Measurements from ENCODE around the gene C4orf36. TPM values are rescaled to one million over a fixed set of nuclear protein-coding genes. Genes with fewer than 3 reads are reported as not detected.

C4orf36 gene
- total RNA-seq, 1 donor from 2014 or later = 8.6 TPM

- Histone ChIP-seq H3K27me3 (no peaks in the 10 kb centered on the region), H3K4me1 (peaks cover 15% of the 10 kb centered on the region), H4K20me1 (ENCODE audit: low read depth) (no peaks in the 10 kb centered on the region), H3K27ac (no peak overlapping the region), H3K36me3 (no peaks in the 10 kb centered on the region), H3F3A (ENCODE audit: low read depth) (peaks cover 4% of the 10 kb centered on the region), H3K4me2 (peak overlapping the region; percentile 65), H3K79me2 (ENCODE audit: low read depth) (no peaks in the 10 kb centered on the region), H3K9ac (no peak overlapping the region), H3K4me3 (peak overlapping the region; percentile 9), H2AFZ (replicated peaks) (peak overlapping the region; percentile 54), H3K9me3 (ENCODE audit: low read depth) (no peaks in the 10 kb centered on the region)
- H3K27ac Mint-ChIP-seq = no peak overlapping the region
- H3K27me3 Mint-ChIP-seq (ENCODE audit: insufficient read depth, low read depth) = peaks cover 9% of the 10 kb centered on the region
- no peak for DNase-seq (ENCODE audit: low spot score)
- no peaks in the 10 kb centered on the region for H3K36me3 Mint-ChIP-seq
- H3K4me1 Mint-ChIP-seq = no peaks in the 10 kb centered on the region
- no peaks in the 10 kb centered on the region for H3K9me3 Mint-ChIP-seq
- no peak overlapping the region for H3K4me3 Mint-ChIP-seq
- TF ChIP-seq EZH2phosphoT487 (IDR thresholded peaks at IDR 0.05) (no peak), EZH2 (IDR thresholded peaks at IDR 0.05) (no peak), CTCF (IDR thresholded peaks at IDR 0.05) (no peak)
Measured at GRCh38 chr4:86857341-86858052, 34.7 kb downstream of the C4orf36 start.

GRCh38 chr4:86856896-86857295 is 35.3 kb downstream of the C4orf36 start:
- TF ChIP-seq EZH2phosphoT487 (IDR thresholded peaks at IDR 0.05) = no peak
- TF ChIP-seq CTCF (IDR thresholded peaks at IDR 0.05) = no peak
- no peak for TF ChIP-seq EZH2 (IDR thresholded peaks at IDR 0.05)
- Mint-ChIP-seq H3K27ac (no peak overlapping the region), H3K9me3 (no peaks in the 10 kb centered on the region), H3K27me3 (ENCODE audit: insufficient read depth, low read depth) (peaks cover 9% of the 10 kb centered on the region), H3K4me1 (no peaks in the 10 kb centered on the region), H3K4me3 (no peak overlapping the region), H3K36me3 (no peaks in the 10 kb centered on the region)
- Histone ChIP-seq H3K79me2 (ENCODE audit: low read depth) (no peaks in the 10 kb centered on the region), H3K9ac (no peak overlapping the region), H3K27me3 (no peaks in the 10 kb centered on the region), H3K4me3 (no peak overlapping the region), H3K4me2 (peak overlapping the region; percentile 65), H2AFZ (replicated peaks) (no peak overlapping the region), H4K20me1 (ENCODE audit: low read depth) (no peaks in the 10 kb centered on the region), H3F3A (ENCODE audit: low read depth) (peaks cover 4% of the 10 kb centered on the region), H3K9me3 (ENCODE audit: low read depth) (no peaks in the 10 kb centered on the region), H3K4me1 (peaks cover 15% of the 10 kb centered on the region), H3K27ac (no peak overlapping the region), H3K36me3 (no peaks in the 10 kb centered on the region)
- DNase-seq (ENCODE audit: low spot score) = no peak

- Histone ChIP-seq H3K9ac (no peak overlapping the region), H4K20me1 (ENCODE audit: low read depth) (no peaks in the 10 kb centered on the region), H3K4me1 (peaks cover 15% of the 10 kb centered on the region), H3K9me3 (ENCODE audit: low read depth) (no peaks in the 10 kb centered on the region), H2AFZ (replicated peaks) (no peak overlapping the region), H3K4me3 (no peak overlapping the region), H3K79me2 (ENCODE audit: low read depth) (no peaks in the 10 kb centered on the region), H3K4me2 (no peak overlapping the region), H3K27ac (no peak overlapping the region), H3F3A (ENCODE audit: low read depth) (peaks cover 4% of the 10 kb centered on the region), H3K27me3 (no peaks in the 10 kb centered on the region), H3K36me3 (no peaks in the 10 kb centered on the region)
- Mint-ChIP-seq H3K9me3 (no peaks in the 10 kb centered on the region), H3K4me1 (no peaks in the 10 kb centered on the region), H3K36me3 (no peaks in the 10 kb centered on the region), H3K4me3 (no peak overlapping the region), H3K27ac (no peak overlapping the region), H3K27me3 (ENCODE audit: insufficient read depth, low read depth) (peaks cover 6% of the 10 kb centered on the region)
- no peak for DNase-seq (ENCODE audit: low spot score)
- no peak for TF ChIP-seq CTCF (IDR thresholded peaks at IDR 0.05)
- TF ChIP-seq EZH2phosphoT487 (IDR thresholded peaks at IDR 0.05) = no peak
- no peak for TF ChIP-seq EZH2 (IDR thresholded peaks at IDR 0.05)
Measured at GRCh38 chr4:86855572-86855971, 36.6 kb downstream of the C4orf36 start.
